Astrocyte (in vitro differentiated cells and primary cell): Measurements from ENCODE around the gene PCBP3. TPM values are rescaled to one million over a fixed set of nuclear protein-coding genes. Genes with fewer than 3 reads are reported as not detected.

Experiments
- DNase-seq: peaks from one replicate; pipeline ENCODE4 v3.0.0-alpha.2; 2010; ENCODE audit warnings: low read depth
- FAIRE-seq: peaks from 2 replicates; lab custom pipeline; 2011; peaks lifted over from hg19 to GRCh38; lab: Jason Lieb, UNC
- H2AFZ ChIP-seq: 2 replicates; pipeline ENCODE4 v1.6.0; 2012; ENCODE audit warnings: low read depth, low read length, inconsistent platforms
- H3K27ac ChIP-seq: 2 replicates; pipeline ENCODE4 v1.5.1; 2011; ENCODE audit warnings: low read depth, low read length, inconsistent platforms
- H3K27me3 ChIP-seq: 2 replicates; pipeline ENCODE4 v1.6.0; 2011; ENCODE audit warnings: low read length, inconsistent platforms; ENCODE audit not compliant: insufficient read depth
- H3K36me3 ChIP-seq: 2 replicates; pipeline ENCODE4 v1.5.1; 2011; ENCODE audit warnings: low read length, inconsistent platforms; ENCODE audit not compliant: insufficient read depth
- H3K4me1 ChIP-seq: 2 replicates; pipeline ENCODE4 v1.5.1; 2011; ENCODE audit warnings: low read length, inconsistent platforms; ENCODE audit not compliant: insufficient read depth
- H3K4me2 ChIP-seq: 2 replicates; pipeline ENCODE4 v1.6.0; 2012; ENCODE audit warnings: low read length, inconsistent platforms
- H3K4me3 ChIP-seq: 2 replicates; pipeline ENCODE4 v1.5.1; 2011; ENCODE audit warnings: low read depth, mild to moderate bottlenecking, low read length, inconsistent platforms; ENCODE audit not compliant: insufficient read depth
- H3K79me2 ChIP-seq: 2 replicates; pipeline ENCODE4 v1.6.0; 2012; ENCODE audit warnings: mild to moderate bottlenecking, low read length, inconsistent platforms; ENCODE audit not compliant: insufficient read depth
- H3K9ac ChIP-seq: 2 replicates; pipeline ENCODE4 v1.6.0; 2012; ENCODE audit warnings: mild to moderate bottlenecking, low read length, inconsistent platforms
- H3K9me3 ChIP-seq: 2 replicates; pipeline ENCODE4 v1.5.1; 2012; ENCODE audit warnings: low read depth, mild to moderate bottlenecking, low read length, inconsistent platforms; ENCODE audit not compliant: insufficient read depth
- H4K20me1 ChIP-seq: 2 replicates; pipeline ENCODE4 v1.6.0; 2012; ENCODE audit warnings: low read length, inconsistent platforms; ENCODE audit not compliant: insufficient read depth
- H3K27ac Mint-ChIP-seq: one replicate; pipeline ENCODE4 v1.8.0; 2021; ENCODE audit warnings: mild to moderate bottlenecking, mixed read lengths; ENCODE audit not compliant: unreplicated experiment
- H3K27me3 Mint-ChIP-seq: one replicate; pipeline ENCODE4 v1.8.0; 2021; ENCODE audit warnings: low read depth, mixed read lengths; ENCODE audit not compliant: unreplicated experiment
- H3K36me3 Mint-ChIP-seq: one replicate; pipeline ENCODE4 v1.8.0; 2021; ENCODE audit warnings: low read depth, mixed read lengths; ENCODE audit not compliant: unreplicated experiment
- H3K4me1 Mint-ChIP-seq: one replicate; pipeline ENCODE4 v1.8.0; 2021; ENCODE audit warnings: low read depth, mixed read lengths; ENCODE audit not compliant: unreplicated experiment
- H3K4me3 Mint-ChIP-seq: one replicate; pipeline ENCODE4 v1.8.0; 2021; ENCODE audit warnings: mild to moderate bottlenecking, moderate library complexity, mixed read lengths; ENCODE audit not compliant: unreplicated experiment
- H3K9me3 Mint-ChIP-seq: one replicate; pipeline ENCODE4 v1.8.0; 2021; ENCODE audit warnings: mild to moderate bottlenecking, mixed read lengths; ENCODE audit not compliant: unreplicated experiment
- EZH2 ChIP-seq: IDR thresholded peaks from 2 replicates; pipeline ENCODE4 v1.6.1; 2012; ENCODE audit warnings: mild to moderate bottlenecking, low read length, inconsistent platforms; ENCODE audit not compliant: insufficient read depth
- total RNA-seq: library from RNA; stranded (reverse); gene quantifications from 2 replicates; pipeline ENCODE4 v1.2.1, GENCODE V29; 2021
- TF ChIP-seq, protein P1 (sequence below): IDR thresholded peaks from 2 replicates; pipeline ENCODE4 v1.5.1; 2011; ENCODE audit warnings: low read depth, mild to moderate bottlenecking, inconsistent platforms, low read length, moderate library complexity; ENCODE audit not compliant: insufficient read depth

The PCBP3 gene
- total RNA-seq, 1 donor from 2014 or later = 1.8 TPM

DNA sequence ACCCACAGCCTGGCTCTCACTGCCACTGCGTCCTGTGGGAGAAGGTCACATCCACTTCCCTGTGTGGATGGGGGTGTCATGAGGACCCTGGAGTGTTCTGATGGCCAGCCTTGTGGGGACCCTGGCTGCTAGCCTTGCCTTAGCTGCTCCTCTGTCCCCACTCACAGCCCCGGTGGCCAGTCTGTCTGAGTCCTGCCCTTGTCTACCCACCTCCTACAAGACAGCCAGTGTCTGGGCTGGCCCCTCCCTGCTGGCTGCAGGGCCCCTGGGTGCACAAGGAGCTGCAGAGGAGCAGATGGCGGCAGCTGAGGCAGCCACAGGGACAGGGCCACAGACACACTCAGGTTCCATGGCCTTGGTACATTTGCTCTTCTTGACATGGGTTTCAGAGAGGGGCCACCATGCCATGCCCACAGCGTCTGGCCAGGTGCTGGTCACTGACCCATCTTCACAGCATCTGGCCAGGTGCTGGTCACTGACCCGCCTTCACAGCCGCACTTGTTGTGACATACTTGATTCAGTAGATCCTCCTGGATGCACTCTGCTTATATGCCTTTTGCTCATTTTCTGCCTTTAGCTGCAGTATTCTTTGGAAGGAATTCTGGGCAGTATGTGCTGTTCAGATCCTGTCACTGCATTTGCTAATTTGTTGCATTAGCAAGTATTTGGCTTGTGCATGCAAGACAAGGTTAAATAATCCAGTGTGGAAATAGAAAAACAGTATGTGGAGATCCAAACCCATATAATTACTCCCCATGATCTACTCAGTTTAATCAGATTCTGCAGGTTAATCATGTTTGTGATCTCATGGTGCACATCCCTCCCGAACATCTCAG is 157.8 kb downstream of the PCBP3 start:
- Histone ChIP-seq H3K4me3 (no peak overlapping the region), H3K9me3 (no peaks in the 10 kb centered on the region), H4K20me1 (peaks cover 8% of the 10 kb centered on the region), H3K27ac (no peak overlapping the region), H3K4me1 (no peaks in the 10 kb centered on the region), H3K9ac (no peak overlapping the region), H3K79me2 (no peaks in the 10 kb centered on the region), H3K36me3 (no peaks in the 10 kb centered on the region), H2AFZ (no peak overlapping the region), H3K4me2 (no peak overlapping the region), H3K27me3 (no peaks in the 10 kb centered on the region)
- no peak overlapping the region for H3K27ac Mint-ChIP-seq
- DNase-seq = no peak
- no peak overlapping the region for H3K4me3 Mint-ChIP-seq
- no peaks in the 10 kb centered on the region for H3K36me3 Mint-ChIP-seq
- H3K4me1 Mint-ChIP-seq = no peaks in the 10 kb centered on the region
- no peak for FAIRE-seq
- no peaks in the 10 kb centered on the region for H3K9me3 Mint-ChIP-seq
- H3K27me3 Mint-ChIP-seq = peaks cover 29% of the 10 kb centered on the region
- TF ChIP-seq, protein P1, sequence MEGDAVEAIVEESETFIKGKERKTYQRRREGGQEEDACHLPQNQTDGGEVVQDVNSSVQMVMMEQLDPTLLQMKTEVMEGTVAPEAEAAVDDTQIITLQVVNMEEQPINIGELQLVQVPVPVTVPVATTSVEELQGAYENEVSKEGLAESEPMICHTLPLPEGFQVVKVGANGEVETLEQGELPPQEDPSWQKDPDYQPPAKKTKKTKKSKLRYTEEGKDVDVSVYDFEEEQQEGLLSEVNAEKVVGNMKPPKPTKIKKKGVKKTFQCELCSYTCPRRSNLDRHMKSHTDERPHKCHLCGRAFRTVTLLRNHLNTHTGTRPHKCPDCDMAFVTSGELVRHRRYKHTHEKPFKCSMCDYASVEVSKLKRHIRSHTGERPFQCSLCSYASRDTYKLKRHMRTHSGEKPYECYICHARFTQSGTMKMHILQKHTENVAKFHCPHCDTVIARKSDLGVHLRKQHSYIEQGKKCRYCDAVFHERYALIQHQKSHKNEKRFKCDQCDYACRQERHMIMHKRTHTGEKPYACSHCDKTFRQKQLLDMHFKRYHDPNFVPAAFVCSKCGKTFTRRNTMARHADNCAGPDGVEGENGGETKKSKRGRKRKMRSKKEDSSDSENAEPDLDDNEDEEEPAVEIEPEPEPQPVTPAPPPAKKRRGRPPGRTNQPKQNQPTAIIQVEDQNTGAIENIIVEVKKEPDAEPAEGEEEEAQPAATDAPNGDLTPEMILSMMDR = no peak
- TF ChIP-seq EZH2 = no peak

DNA sequence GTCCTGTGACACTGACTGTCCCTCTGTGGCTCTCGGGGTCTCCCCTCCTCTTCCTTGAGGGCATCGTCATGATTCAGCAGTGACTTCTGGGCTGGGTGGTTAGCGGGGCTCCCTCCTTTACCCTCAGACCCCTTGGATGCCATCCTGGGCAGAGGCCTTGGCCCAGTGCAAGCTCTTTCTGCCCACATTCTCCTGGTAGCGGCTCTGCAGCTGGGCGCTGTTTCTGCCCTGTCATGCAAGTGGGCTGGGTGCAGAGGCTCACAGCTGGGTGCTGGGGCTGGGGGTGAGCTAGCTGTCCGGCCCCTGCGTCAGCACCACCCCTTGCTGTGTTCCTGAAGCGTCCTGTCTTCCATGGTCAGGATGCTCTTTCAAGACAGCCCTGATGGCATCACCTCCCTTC is 158.5 kb downstream of the PCBP3 start:
- Mint-ChIP-seq H3K27me3 (peaks cover 34% of the 10 kb centered on the region), H3K9me3 (no peaks in the 10 kb centered on the region), H3K36me3 (no peaks in the 10 kb centered on the region), H3K4me1 (no peaks in the 10 kb centered on the region), H3K4me3 (no peak overlapping the region), H3K27ac (no peak overlapping the region)
- TF ChIP-seq, protein P1 = no peak
- TF ChIP-seq EZH2 = no peak
- Histone ChIP-seq H3K4me1 (no peaks in the 10 kb centered on the region), H3K9ac (no peak overlapping the region), H3K36me3 (no peaks in the 10 kb centered on the region), H3K79me2 (no peaks in the 10 kb centered on the region), H3K27ac (no peak overlapping the region), H3K27me3 (no peaks in the 10 kb centered on the region), H3K9me3 (no peaks in the 10 kb centered on the region), H4K20me1 (peaks cover 7% of the 10 kb centered on the region), H3K4me3 (no peak overlapping the region), H2AFZ (no peak overlapping the region), H3K4me2 (no peak overlapping the region)
- FAIRE-seq (no peak), DNase-seq (no peak)

DNA sequence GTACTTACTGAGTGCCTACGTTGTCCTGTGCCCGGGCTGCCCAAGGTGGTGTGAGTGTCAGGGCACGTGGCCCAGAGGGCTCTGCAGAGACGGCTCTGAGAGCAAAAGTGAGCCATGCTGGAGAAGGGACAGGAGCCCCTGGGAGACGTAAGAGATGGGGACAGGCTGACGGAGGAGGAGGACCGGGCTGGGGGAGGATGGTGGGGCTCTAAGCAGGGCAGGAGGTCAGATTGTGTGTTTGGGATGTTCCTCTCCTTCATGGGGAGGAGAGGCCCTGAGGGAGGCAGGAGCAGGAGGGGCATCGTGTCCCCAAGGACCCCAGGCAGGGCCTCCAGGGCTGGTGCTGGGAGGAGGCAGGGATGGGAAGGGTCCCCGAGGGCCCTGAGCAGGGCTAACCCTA is 158.9 kb downstream of the PCBP3 start:
- Mint-ChIP-seq H3K36me3 (no peaks in the 10 kb centered on the region), H3K4me3 (no peak overlapping the region), H3K27me3 (peaks cover 38% of the 10 kb centered on the region), H3K27ac (no peak overlapping the region), H3K4me1 (no peaks in the 10 kb centered on the region), H3K9me3 (peaks cover under 1% of the 10 kb centered on the region)
- TF ChIP-seq, protein P1 = no peak
- no peak for TF ChIP-seq EZH2
- no peaks in the 10 kb centered on the region for H3K79me2 ChIP-seq
- FAIRE-seq = no peak
- no peaks in the 10 kb centered on the region for H3K36me3 ChIP-seq
- no peaks in the 10 kb centered on the region for H3K4me1 ChIP-seq
- no peak overlapping the region for H3K9ac ChIP-seq
- peaks cover 3% of the 10 kb centered on the region for H4K20me1 ChIP-seq
- no peak overlapping the region for H2AFZ ChIP-seq
- H3K4me3 ChIP-seq = no peak overlapping the region
- no peak overlapping the region for H3K27ac ChIP-seq
- H3K4me2 ChIP-seq = no peak overlapping the region
- H3K9me3 ChIP-seq = no peaks in the 10 kb centered on the region
- no peak for DNase-seq
- no peaks in the 10 kb centered on the region for H3K27me3 ChIP-seq
